OCI-LY3 (cell line): ENCODE measurements around the gene VRK1.
"Not testable (repeated sequence)": the region's sequence is repeated elsewhere in the genome, so short reads cannot be mapped to it uniquely, and the experiment has no call there.

ENCODE experiments used
- H2AFZ ChIP-seq: fragments of 200-600, 300-600 bp; shearing (Covaris generic); 2 replicates; pipeline ENCODE4 v1.6.0; 2014; ENCODE audit warnings: antibody characterized with exemption, low read depth, low read length
- H3K27ac ChIP-seq: fragments of 200-600, 300-600 bp; sonication (generic); 2 replicates; pipeline ENCODE4 v1.5.1; 2014; ENCODE audit warnings: mild to moderate bottlenecking, low read length, moderate library complexity, mixed read lengths
- H3K27me3 ChIP-seq: fragments of 200-600, 300-600 bp; sonication (generic); 2 replicates; pipeline ENCODE4 v1.6.1; 2014; ENCODE audit warnings: low read depth, low read length, mixed read lengths
- H3K36me3 ChIP-seq: fragments of 200-600, 300-600 bp; sonication (generic); replicated peaks from 2 replicates; pipeline ENCODE3; 2014; ENCODE audit warnings: low read depth, low read length, mixed read lengths
- H3K4me1 ChIP-seq: fragments of 300-600, 200-600 bp; sonication (generic); 2 replicates; pipeline ENCODE4 v1.6.1; 2014; ENCODE audit warnings: low read length, mixed read lengths
- H3K4me2 ChIP-seq: fragments of 200-600, 300-600 bp; sonication (generic); 2 replicates; pipeline ENCODE4 v1.6.1; 2014; ENCODE audit warnings: low read length, mixed read lengths
- H3K4me3 ChIP-seq: fragments of 300-600, 200-600 bp; sonication (generic); 2 replicates; pipeline ENCODE4 v1.5.1; 2014; ENCODE audit warnings: antibody characterized with exemption, mild to moderate bottlenecking, low read length, moderate library complexity
- H3K79me2 ChIP-seq: fragments of 300-600, 200-600 bp; shearing (Covaris generic); 2 replicates; pipeline ENCODE4 v1.6.1; 2014; ENCODE audit warnings: mild to moderate bottlenecking, low read length, mixed read lengths
- H3K9ac ChIP-seq: fragments of 300-600, 200-600 bp; shearing (Covaris generic); 2 replicates; pipeline ENCODE4 v1.6.0; 2014; ENCODE audit warnings: mild to moderate bottlenecking, low read length, moderate library complexity
- H3K9me3 ChIP-seq: fragments of 200-600, 300-600 bp; shearing (Covaris generic); 2 replicates; pipeline ENCODE4 v1.6.1; 2014; ENCODE audit warnings: low read length, mixed read lengths; ENCODE audit not compliant: insufficient read depth
- H4K20me1 ChIP-seq: fragments of 200-600, 300-600 bp; sonication (generic); 2 replicates; pipeline ENCODE4 v1.6.1; 2016; ENCODE audit warnings: low read length, mixed read lengths; ENCODE audit not compliant: insufficient read depth
- CTCF ChIP-seq: fragments of 200-600, 300-600 bp; sonication (generic); IDR thresholded peaks from 2 replicates; pipeline ENCODE4 v1.5.1; 2014; ENCODE audit warnings: antibody characterized with exemption, low read length, low read depth
- EZH2phosphoT487 ChIP-seq: fragments of 200-600 bp; shearing (Covaris generic); IDR thresholded peaks from 2 replicates; pipeline ENCODE4 v1.6.1; 2018; ENCODE audit warnings: antibody characterized with exemption, mixed run types, low read depth

The VRK1 gene

GRCh38 chr14:96863986-96864330 lies 66.8 kb downstream of the VRK1 start:
- no peak overlapping the region for H3K27ac ChIP-seq
- no peaks in the 10 kb centered on the region for H3K9me3 ChIP-seq
- H3K9ac ChIP-seq: no peak overlapping the region
- peaks cover 26% of the 10 kb centered on the region for H3K36me3 ChIP-seq
- H4K20me1 ChIP-seq: no peaks in the 10 kb centered on the region
- H3K4me1 ChIP-seq: no peaks in the 10 kb centered on the region
- no peaks in the 10 kb centered on the region for H3K27me3 ChIP-seq
- no peak overlapping the region for H2AFZ ChIP-seq
- TF ChIP-seq EZH2phosphoT487 (no peak), CTCF (no peak)
- H3K4me3 ChIP-seq: no peak overlapping the region
- no peak overlapping the region for H3K4me2 ChIP-seq
- H3K79me2 ChIP-seq: no peaks in the 10 kb centered on the region

GRCh38 chr14:96867634-96868033 lies 70.5 kb downstream of the VRK1 start:
- TF ChIP-seq EZH2phosphoT487 (no peak), CTCF (no peak)
- no peaks in the 10 kb centered on the region for H3K4me1 ChIP-seq
- no peaks in the 10 kb centered on the region for H3K79me2 ChIP-seq
- no peak overlapping the region for H3K9ac ChIP-seq
- H4K20me1 ChIP-seq: 0 out of 2 replicates have a peak, but pooled peaks cover 3% of the 10 kb centered on the region
- H3K4me2 ChIP-seq: no peak overlapping the region
- H3K4me3 ChIP-seq: no peak overlapping the region
- H2AFZ ChIP-seq: no peak overlapping the region
- H3K9me3 ChIP-seq: no peaks in the 10 kb centered on the region
- H3K36me3 ChIP-seq: peaks cover 23% of the 10 kb centered on the region
- no peaks in the 10 kb centered on the region for H3K27me3 ChIP-seq
- no peak overlapping the region for H3K27ac ChIP-seq

- Histone ChIP-seq H3K27ac (no peak overlapping the region), H3K79me2 (no peaks in the 10 kb centered on the region), H3K36me3 (peaks cover 8% of the 10 kb centered on the region), H4K20me1 (0 out of 2 replicates have a peak, but pooled peaks cover 3% of the 10 kb centered on the region), H3K9me3 (no peaks in the 10 kb centered on the region), H3K4me3 (no peak overlapping the region), H3K4me2 (no peak overlapping the region), H2AFZ (no peak overlapping the region), H3K4me1 (no peaks in the 10 kb centered on the region), H3K27me3 (no peaks in the 10 kb centered on the region), H3K9ac (no peak overlapping the region)
- TF ChIP-seq EZH2phosphoT487 (no peak), CTCF (no peak)
These were observed 76.9 kb downstream of the VRK1 start for GRCh38 chr14:96874127-96874526.

GRCh38 chr14:96876747-96877146 lies 79.6 kb downstream of the VRK1 start:
- Histone ChIP-seq H2AFZ (no peak overlapping the region), H3K9me3 (no peaks in the 10 kb centered on the region), H3K4me1 (no peaks in the 10 kb centered on the region), H3K4me3 (no peak overlapping the region), H3K9ac (no peak overlapping the region), H3K4me2 (no peak overlapping the region), H3K27ac (no peak overlapping the region), H4K20me1 (no peaks in the 10 kb centered on the region), H3K79me2 (no peaks in the 10 kb centered on the region), H3K36me3 (peaks cover 16% of the 10 kb centered on the region), H3K27me3 (no peaks in the 10 kb centered on the region)
- TF ChIP-seq EZH2phosphoT487: no peak

- H3K27me3 ChIP-seq: no peaks in the 10 kb centered on the region
- peaks cover 21% of the 10 kb centered on the region for H3K36me3 ChIP-seq
- no peak overlapping the region for H3K4me2 ChIP-seq
- no peaks in the 10 kb centered on the region for H3K9me3 ChIP-seq
- H3K9ac ChIP-seq: no peak overlapping the region
- H2AFZ ChIP-seq: no peak overlapping the region
- H3K4me1 ChIP-seq: no peaks in the 10 kb centered on the region
- no peak for TF ChIP-seq CTCF
- no peak overlapping the region for H3K27ac ChIP-seq
- H3K79me2 ChIP-seq: no peaks in the 10 kb centered on the region
- no peaks in the 10 kb centered on the region for H4K20me1 ChIP-seq
- H3K4me3 ChIP-seq: no peak overlapping the region
These were observed 84.5 kb downstream of the VRK1 start for GRCh38 chr14:96881713-96882112.

- not testable (repeated sequence) for H2AFZ ChIP-seq, H3K4me1 ChIP-seq, H3K9me3 ChIP-seq, H3K9ac ChIP-seq, H3K4me2 ChIP-seq, H3K27me3 ChIP-seq, H3K4me3 ChIP-seq, H3K79me2 ChIP-seq, H4K20me1 ChIP-seq, H3K27ac ChIP-seq
- H3K36me3 ChIP-seq: peaks cover 21% of the 10 kb centered on the region
These were observed 86.8 kb downstream of the VRK1 start for GRCh38 chr14:96883974-96884373.
